Measurements from ENCODE around the gene SYNC.

The SYNC gene

GRCh38 chr1:32702599-32703478 lies at the start of gene SYNC:
SYNC (minus strand) TSS chr1:32702770; CDS start chr1:32702660, 110 bp downstream.
- DNase-seq, result no peak

- no peak for DNase-seq
Measured at GRCh38 chr1:32749771-32750170, 47.2 kb upstream of the SYNC start.

GRCh38 chr1:32749332-32749731 lies 46.8 kb upstream of the SYNC start:
- no peak for DNase-seq

- no peak for DNase-seq
Measured at GRCh38 chr1:32748926-32749325, 46.4 kb upstream of the SYNC start.

- no peak for DNase-seq
Measured at GRCh38 chr1:32748348-32748747, 45.8 kb upstream of the SYNC start.

- DNase-seq, result no peak
Measured at GRCh38 chr1:32746130-32746529, 43.6 kb upstream of the SYNC start.

GRCh38 chr1:32744071-32744425 lies 41.5 kb upstream of the SYNC start:
- DNase-seq, result no peak

- DNase-seq, result no peak
Measured at GRCh38 chr1:32743380-32744070, 41.0 kb upstream of the SYNC start.

- no peak for DNase-seq
Measured at GRCh38 chr1:32742956-32743355, 40.4 kb upstream of the SYNC start.

GRCh38 chr1:32742199-32742947 lies 39.8 kb upstream of the SYNC start:
- DNase-seq, result no peak

- DNase-seq, result no peak
Measured at GRCh38 chr1:32741413-32742198, 39.0 kb upstream of the SYNC start.

GRCh38 chr1:32741059-32741412 lies 38.5 kb upstream of the SYNC start:
- no peak for DNase-seq

- no peak for DNase-seq
Measured at GRCh38 chr1:32736812-32737791, 34.5 kb upstream of the SYNC start.

GRCh38 chr1:32733582-32734321 lies 31.2 kb upstream of the SYNC start:
- DNase-seq, result peak; percentile 68 to 73

GRCh38 chr1:32729254-32730046 lies 26.9 kb upstream of the SYNC start:
- no peak for DNase-seq

GRCh38 chr1:32728413-32729077 lies 26.0 kb upstream of the SYNC start:
- no peak for DNase-seq

- no peak for DNase-seq
Measured at GRCh38 chr1:32727876-32728275, 25.3 kb upstream of the SYNC start.

GRCh38 chr1:32725615-32725982 lies 23.0 kb upstream of the SYNC start:
- DNase-seq, result no peak

Measured in SHP77 (cell line).